ENCODE data around the gene ZNF337. TPM values are rescaled to one million over a fixed set of nuclear protein-coding genes. Genes with fewer than 3 reads are reported as not detected.

ZNF337 gene
- total and polyA plus RNA-seq, 2 donors (not counting 3 experiments of a cell fraction or from before 2014, with no cell fraction given), result 8.5 to 16.7 TPM

DNA sequence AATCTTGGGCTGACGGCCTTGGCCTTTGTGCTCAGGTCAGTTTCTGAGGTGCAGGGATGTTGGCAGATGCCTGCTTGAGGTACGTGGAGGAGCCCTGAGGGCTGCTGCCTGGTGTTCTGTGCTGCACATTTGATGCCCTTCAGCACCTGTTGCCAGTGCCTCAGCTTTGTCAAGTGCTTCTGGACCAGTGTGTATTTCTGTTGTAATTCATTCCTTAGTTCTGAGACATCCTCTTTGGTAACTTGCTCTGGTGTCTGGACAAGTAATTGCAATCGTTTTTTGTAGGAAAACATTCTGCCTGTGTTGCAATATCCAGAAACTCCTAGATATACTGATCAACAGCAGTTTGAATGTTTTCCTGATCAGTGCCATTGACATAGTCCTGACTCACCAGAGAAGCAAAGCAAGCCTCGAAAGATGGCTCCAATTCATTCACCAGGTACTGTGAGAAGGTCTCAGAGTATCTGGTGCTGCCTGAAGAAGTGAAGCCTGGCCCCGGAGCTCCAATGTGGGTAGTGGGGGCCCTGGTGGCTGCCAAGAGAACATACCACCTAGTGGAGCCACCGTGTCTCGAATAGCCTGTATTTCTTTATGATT lies 26.7 kb downstream of the ZNF337 start:
- no peaks in the 10 kb centered on the region for H3K27me3 ChIP-seq (ENCODE audit: control insufficient read depth in 2 of 2, insufficient read depth in 2 of 2, low read length in 2 of 2)
- no peaks in the 10 kb centered on the region for H3K9me1 ChIP-seq (replicated peaks; ENCODE audit: control insufficient read depth, extremely low read depth, insufficient read depth, low read length)
- peaks cover 7 to 10% of the 10 kb centered on the region in 2 experiments for H3K36me3 ChIP-seq (ENCODE audit: control insufficient read depth in 2 of 2, extremely low read depth in 1 of 2, insufficient read depth in 2 of 2, low read length in 2 of 2)
- H3K4me3 ChIP-seq (replicated peaks in 1 of 3; ENCODE audit: insufficient read depth in 1 of 3, low read depth in 1 of 3, low read length in 3 of 3), result no peak overlapping the region
- FAIRE-seq (no peak), DNase-seq (ENCODE audit: low read depth, low spot score) (no peak)
- no peak overlapping the region for H3K4me2 ChIP-seq (ENCODE audit: insufficient read depth, low read length)
- H3K4me1 ChIP-seq (ENCODE audit: control insufficient read depth, extremely low read depth, insufficient read depth, low read length), result no peaks in the 10 kb centered on the region
- no peaks in the 10 kb centered on the region for H4K20me1 ChIP-seq (replicated peaks; ENCODE audit: control insufficient read depth, extremely low read depth, insufficient read depth, low read length)
- H3K27ac ChIP-seq (ENCODE audit: insufficient read depth, low read depth, low read length), result no peak overlapping the region
- no peaks in the 10 kb centered on the region for H3K9me3 ChIP-seq (replicated peaks; ENCODE audit: control insufficient read depth, insufficient read depth, low read length)
- ChIA-PET CTCF (no interaction called here), POLR2A (no interaction called here)
- dilution Hi-C loops (cut with MboI; ENCODE audit: extremely low pct_ligation_motif_present, low sequenced_read_pairs) (no loop called here), intact Hi-C loops (cut with micrococcal nuclease) (no loop called here)
- no peak overlapping the region for H2AFZ ChIP-seq (ENCODE audit: low read depth, low read length)
- no peak overlapping the region for H3K9ac ChIP-seq (replicated peaks; ENCODE audit: extremely low read depth, insufficient read depth, low read length)
- TF ChIP-seq, protein P1, sequence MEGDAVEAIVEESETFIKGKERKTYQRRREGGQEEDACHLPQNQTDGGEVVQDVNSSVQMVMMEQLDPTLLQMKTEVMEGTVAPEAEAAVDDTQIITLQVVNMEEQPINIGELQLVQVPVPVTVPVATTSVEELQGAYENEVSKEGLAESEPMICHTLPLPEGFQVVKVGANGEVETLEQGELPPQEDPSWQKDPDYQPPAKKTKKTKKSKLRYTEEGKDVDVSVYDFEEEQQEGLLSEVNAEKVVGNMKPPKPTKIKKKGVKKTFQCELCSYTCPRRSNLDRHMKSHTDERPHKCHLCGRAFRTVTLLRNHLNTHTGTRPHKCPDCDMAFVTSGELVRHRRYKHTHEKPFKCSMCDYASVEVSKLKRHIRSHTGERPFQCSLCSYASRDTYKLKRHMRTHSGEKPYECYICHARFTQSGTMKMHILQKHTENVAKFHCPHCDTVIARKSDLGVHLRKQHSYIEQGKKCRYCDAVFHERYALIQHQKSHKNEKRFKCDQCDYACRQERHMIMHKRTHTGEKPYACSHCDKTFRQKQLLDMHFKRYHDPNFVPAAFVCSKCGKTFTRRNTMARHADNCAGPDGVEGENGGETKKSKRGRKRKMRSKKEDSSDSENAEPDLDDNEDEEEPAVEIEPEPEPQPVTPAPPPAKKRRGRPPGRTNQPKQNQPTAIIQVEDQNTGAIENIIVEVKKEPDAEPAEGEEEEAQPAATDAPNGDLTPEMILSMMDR (IDR thresholded peaks at IDR 0.05; ENCODE audit: extremely low read depth in 1 of 2, insufficient read depth in 1 of 2, low read depth in 1 of 2, low read length in 2 of 2), result peak in 1 of 2 donors; percentile 11
- TF ChIP-seq MYC (IDR thresholded peaks at IDR 0.05; ENCODE audit: low read depth, low read length), result no peak
- no TSS peak for BruUV-seq (replicated peaks)
- H3K79me2 ChIP-seq (ENCODE audit: control insufficient read depth, insufficient read depth, low read length), result no peaks in the 10 kb centered on the region

DNA sequence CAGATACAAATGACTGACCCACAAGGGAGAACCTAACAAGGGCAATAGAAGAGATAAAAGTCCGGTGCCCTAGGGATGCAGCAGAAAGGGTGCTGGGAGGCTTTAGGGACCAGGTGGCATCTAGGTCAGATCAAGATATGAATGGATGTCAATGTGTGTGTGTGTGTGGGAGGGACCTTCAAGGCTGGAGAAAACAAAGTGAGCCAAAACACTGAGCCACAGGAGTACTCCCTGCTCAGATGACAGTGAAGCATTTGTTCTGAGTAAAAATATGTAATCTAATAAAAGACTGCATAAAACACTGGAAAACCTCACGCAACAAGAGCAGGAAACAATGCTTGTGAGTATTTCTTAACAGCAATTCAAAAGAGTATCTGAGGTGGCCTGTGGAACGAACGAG lies 28.2 kb downstream of the ZNF337 start:
- Histone ChIP-seq H3K4me3 (replicated peaks in 1 of 3; ENCODE audit: insufficient read depth in 1 of 3, low read depth in 1 of 3, low read length in 3 of 3) (no peak overlapping the region), H3K9ac (replicated peaks; ENCODE audit: extremely low read depth, insufficient read depth, low read length) (no peak overlapping the region), H3K4me1 (ENCODE audit: control insufficient read depth, extremely low read depth, insufficient read depth, low read length) (no peaks in the 10 kb centered on the region), H3K27me3 (ENCODE audit: control insufficient read depth in 2 of 2, insufficient read depth in 2 of 2, low read length in 2 of 2) (no peaks in the 10 kb centered on the region), H3K27ac (ENCODE audit: insufficient read depth, low read depth, low read length) (no peak overlapping the region), H3K4me2 (ENCODE audit: insufficient read depth, low read length) (no peak overlapping the region), H3K36me3 (ENCODE audit: control insufficient read depth in 2 of 2, extremely low read depth in 1 of 2, insufficient read depth in 2 of 2, low read length in 2 of 2) (peaks cover 0 to under 1% of the 10 kb centered on the region in 2 experiments), H4K20me1 (replicated peaks; ENCODE audit: control insufficient read depth, extremely low read depth, insufficient read depth, low read length) (no peaks in the 10 kb centered on the region), H3K9me3 (replicated peaks; ENCODE audit: control insufficient read depth, insufficient read depth, low read length) (no peaks in the 10 kb centered on the region), H3K79me2 (ENCODE audit: control insufficient read depth, insufficient read depth, low read length) (no peaks in the 10 kb centered on the region), H3K9me1 (replicated peaks; ENCODE audit: control insufficient read depth, extremely low read depth, insufficient read depth, low read length) (no peaks in the 10 kb centered on the region), H2AFZ (ENCODE audit: low read depth, low read length) (no peak overlapping the region)
- intact Hi-C loops (cut with micrococcal nuclease), result no loop called here
- dilution Hi-C loops (cut with MboI; ENCODE audit: extremely low pct_ligation_motif_present, low sequenced_read_pairs), result no loop called here
- POLR2A ChIA-PET, result no interaction called here
- no peak for FAIRE-seq
- no TSS peak for BruUV-seq (replicated peaks)
- CTCF ChIA-PET, result no interaction called here
- no peak for DNase-seq (ENCODE audit: low read depth, low spot score)
- TF ChIP-seq FOS (IDR thresholded peaks at IDR 0.05; ENCODE audit: borderline replicate concordance, insufficient read depth, low read length) (no peak), POLR2A (IDR thresholded peaks at IDR 0.05; ENCODE audit: low read depth, low read length) (no peak), GATA2 (IDR thresholded peaks at IDR 0.05; ENCODE audit: insufficient read depth, insufficient read length, low read depth, low read length) (no peak), MYC (IDR thresholded peaks at IDR 0.05; ENCODE audit: low read depth, low read length) (no peak), EZH2 (IDR thresholded peaks at IDR 0.05; ENCODE audit: borderline replicate concordance, low read depth, low read length, severe bottlenecking) (no peak)
- TF ChIP-seq, protein P1 (IDR thresholded peaks at IDR 0.05; ENCODE audit: extremely low read depth in 1 of 2, insufficient read depth in 1 of 2, low read depth in 1 of 2, low read length in 2 of 2), result no peak
- TF ChIP-seq, protein P2, sequence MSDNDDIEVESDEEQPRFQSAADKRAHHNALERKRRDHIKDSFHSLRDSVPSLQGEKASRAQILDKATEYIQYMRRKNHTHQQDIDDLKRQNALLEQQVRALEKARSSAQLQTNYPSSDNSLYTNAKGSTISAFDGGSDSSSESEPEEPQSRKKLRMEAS (IDR thresholded peaks at IDR 0.05; ENCODE audit: insufficient read depth, insufficient read length), result no peak

Measured in endothelial cell of umbilical vein (primary cell).